Heart left ventricle (tissue), 13 donors: Measurements from ENCODE around the gene CYP2A13.

ENCODE experiments used
- POLR2A ChIP-seq, 2 donors: fragments of 450-650 bp; IDR thresholded peaks; one replicate each; pipeline ENCODE4 v1.6.1; 2017; ENCODE audit warnings: antibody characterized with exemption in 2 of 2, mild to moderate bottlenecking in 2 of 2, moderate library complexity in 2 of 2
- TF ChIP-seq, protein P1 (sequence below), 12 donors: fragments of 200-600 bp; sonication (generic) in 4 of 12; IDR thresholded peaks; one replicate each; pipeline versions ENCODE4 v1.5.0 to v1.8.0; 2018 to 2022; ENCODE audit warnings: antibody characterized with exemption in 12 of 12, mild to moderate bottlenecking in 5 of 12
- donor health status: ischemic (EF 13 %, LVEDD 7.1; RV severe dilation, severe dysfunction).
- donor health status: DM: no; HTN: yes; CAD: no.
- donor health status: DM: no; HTN: no; CAD: no.
- donor health status: ischemic (EF 25% LVEDD 6.9; RV normal size, moderate dysfunction).
- donor health status: ischemic (EF 25% LVEDD 5.7; RV mildly dilated, moderate dysfunction).
- donor health status: ischemic (EF 35%, LVEDD 5.7; RV mildly dilated, moderate dysfunction).
- donor health status: nonischemic (EF 11% LVEDD 7.7; RV severe dilation, severe dysfunction).
- donor health status: DM: yes; HTN: yes; CAD: no.
- donor health status: PGD.
- donor health status: ischemic (EF 29% LVEDD 5.4; RV normal size, mild dysfunction).
- donor health status: nonischemic (EF 23%, LVEDD 6.1; RV moderate dilation, normal function).

DNA sequence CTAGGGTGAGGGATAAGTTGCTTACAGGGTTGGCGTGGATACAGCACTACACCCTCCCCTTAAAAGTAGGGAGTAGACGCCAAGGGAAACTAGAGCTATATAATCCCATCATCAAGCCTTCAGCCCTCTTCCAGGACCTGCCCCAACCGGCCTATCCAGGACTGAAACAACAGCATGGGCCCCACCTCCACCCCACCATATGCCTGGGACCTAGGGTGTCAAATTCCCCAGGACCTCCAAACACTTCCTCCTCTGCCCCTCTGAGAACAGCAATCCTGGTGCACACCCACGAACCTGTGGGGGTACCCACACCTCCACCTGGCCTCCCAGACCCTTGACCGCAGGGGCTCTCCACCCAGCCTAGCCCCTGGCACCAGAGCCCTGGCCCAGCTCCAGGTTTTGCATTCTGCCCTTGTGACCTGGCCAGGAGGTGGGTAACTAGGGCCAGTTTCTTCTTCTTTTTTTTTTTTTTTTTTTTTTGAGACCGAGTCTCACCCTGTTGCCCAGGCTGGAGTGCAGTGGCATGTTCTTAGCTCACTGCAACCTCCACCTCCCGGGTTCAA, 24.6 kb downstream of the CYP2A13 start:
- TF ChIP-seq, protein P1, sequence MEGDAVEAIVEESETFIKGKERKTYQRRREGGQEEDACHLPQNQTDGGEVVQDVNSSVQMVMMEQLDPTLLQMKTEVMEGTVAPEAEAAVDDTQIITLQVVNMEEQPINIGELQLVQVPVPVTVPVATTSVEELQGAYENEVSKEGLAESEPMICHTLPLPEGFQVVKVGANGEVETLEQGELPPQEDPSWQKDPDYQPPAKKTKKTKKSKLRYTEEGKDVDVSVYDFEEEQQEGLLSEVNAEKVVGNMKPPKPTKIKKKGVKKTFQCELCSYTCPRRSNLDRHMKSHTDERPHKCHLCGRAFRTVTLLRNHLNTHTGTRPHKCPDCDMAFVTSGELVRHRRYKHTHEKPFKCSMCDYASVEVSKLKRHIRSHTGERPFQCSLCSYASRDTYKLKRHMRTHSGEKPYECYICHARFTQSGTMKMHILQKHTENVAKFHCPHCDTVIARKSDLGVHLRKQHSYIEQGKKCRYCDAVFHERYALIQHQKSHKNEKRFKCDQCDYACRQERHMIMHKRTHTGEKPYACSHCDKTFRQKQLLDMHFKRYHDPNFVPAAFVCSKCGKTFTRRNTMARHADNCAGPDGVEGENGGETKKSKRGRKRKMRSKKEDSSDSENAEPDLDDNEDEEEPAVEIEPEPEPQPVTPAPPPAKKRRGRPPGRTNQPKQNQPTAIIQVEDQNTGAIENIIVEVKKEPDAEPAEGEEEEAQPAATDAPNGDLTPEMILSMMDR (IDR thresholded peaks at IDR 0.05) = no peak
- no peak for TF ChIP-seq POLR2A (IDR thresholded peaks at IDR 0.05)
